Germinal center (tissue), 1 donor: Measurements from ENCODE around the gene ORC3.
"Not testable (repeated sequence)": the region's sequence is repeated elsewhere in the genome, so short reads cannot be mapped to it uniquely, and the experiment has no call there.

ENCODE experiments used
- DNase-seq: peaks from one replicate; pipeline ENCODE4 v3.0.0; 2012; ENCODE audit warnings: mixed read lengths, low spot score

ORC3 gene

DNA sequence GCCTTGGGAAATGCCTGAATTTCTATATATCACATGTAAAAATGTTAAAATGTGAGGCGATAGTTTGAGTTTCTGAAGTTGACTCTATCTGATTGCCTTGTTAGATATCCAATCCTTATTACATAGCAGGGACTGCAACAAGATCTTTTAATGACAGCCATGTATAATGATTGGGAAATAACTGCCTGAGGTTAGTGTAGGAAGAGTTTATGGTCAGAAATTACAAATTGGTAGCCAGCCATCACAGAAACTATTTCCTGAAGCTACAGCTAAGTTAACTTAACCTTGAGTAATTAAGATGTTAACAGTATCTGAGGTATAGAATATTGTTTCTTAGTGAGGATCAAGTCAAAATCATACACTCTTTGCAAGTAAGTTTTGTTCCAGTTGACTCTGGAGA lies 71.1 kb downstream of the ORC3 start:
- DNase-seq: no peak

- DNase-seq: no peak
Observed at GRCh38 chr6:87661503-87661902, 71.6 kb downstream of the ORC3 start.

DNA sequence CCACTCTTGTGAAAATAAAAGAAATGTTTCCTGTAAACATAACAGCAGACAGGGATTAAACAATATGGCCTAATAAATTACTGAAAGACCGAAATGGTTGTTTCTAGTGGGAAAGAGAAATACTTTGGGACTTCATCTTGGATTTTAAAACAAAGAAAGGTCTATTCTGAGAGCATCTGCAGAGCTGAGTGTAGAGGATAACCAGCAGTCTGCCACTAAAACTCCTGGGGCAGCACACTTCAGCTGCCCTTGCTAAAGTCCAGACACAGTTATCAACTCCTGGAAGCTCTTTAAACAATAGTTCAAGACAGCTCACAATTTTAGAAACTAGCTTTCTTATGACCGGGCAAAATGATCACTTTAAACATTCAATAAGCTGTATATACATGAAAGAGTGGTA lies 73.5 kb downstream of the ORC3 start:
- no peak for DNase-seq

GRCh38 chr6:87664921-87665485 lies 75.1 kb downstream of the ORC3 start:
- DNase-seq: no peak

GRCh38 chr6:87667032-87667431 lies 77.1 kb downstream of the ORC3 start:
- DNase-seq: no peak

GRCh38 chr6:87668013-87668412 lies 78.1 kb downstream of the ORC3 start:
- no peak for DNase-seq

- no peak for DNase-seq
Observed at GRCh38 chr6:87669051-87669450, 79.1 kb downstream of the ORC3 start.

DNA sequence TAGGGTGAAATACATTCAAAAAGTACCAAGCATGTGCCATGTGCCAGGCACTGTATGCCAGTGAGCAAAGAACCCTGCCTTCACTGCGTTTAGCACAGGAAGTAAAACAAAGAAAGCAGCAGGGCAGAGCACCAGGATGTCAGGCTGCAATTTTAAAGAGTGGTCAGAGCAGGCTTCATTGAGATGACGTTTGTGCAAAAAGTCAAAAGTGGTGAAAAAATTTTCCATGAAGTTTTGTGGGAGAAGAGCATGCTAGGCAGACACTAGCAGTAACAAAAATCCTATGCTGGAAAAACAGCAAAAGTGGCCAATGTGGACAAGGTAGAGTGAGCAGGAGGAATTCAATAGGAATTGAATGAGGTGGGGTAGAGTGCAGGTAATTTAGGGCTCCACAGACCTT lies 80.8 kb downstream of the ORC3 start:
- DNase-seq: no peak

GRCh38 chr6:87671555-87672029 lies 81.7 kb downstream of the ORC3 start:
- no peak for DNase-seq

DNA sequence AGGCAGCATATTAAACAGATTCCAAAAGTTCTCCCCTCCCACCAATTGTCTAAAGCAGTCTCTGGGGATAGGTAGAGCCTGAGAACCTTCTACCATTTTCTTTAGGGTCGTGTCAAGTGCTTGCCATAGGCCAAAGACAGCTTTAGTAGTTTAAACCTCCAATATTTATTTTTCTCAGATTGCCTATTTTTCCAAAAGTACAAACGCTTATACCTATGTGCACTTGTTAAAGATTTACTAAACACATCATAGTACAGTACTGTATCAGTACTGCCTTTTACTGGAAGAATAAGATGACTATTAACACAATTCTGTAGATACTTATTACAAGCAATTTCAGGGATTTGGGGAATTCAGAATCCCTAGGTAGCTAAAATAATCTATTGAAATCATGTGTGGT lies 82.7 kb downstream of the ORC3 start:
- no peak for DNase-seq

DNA sequence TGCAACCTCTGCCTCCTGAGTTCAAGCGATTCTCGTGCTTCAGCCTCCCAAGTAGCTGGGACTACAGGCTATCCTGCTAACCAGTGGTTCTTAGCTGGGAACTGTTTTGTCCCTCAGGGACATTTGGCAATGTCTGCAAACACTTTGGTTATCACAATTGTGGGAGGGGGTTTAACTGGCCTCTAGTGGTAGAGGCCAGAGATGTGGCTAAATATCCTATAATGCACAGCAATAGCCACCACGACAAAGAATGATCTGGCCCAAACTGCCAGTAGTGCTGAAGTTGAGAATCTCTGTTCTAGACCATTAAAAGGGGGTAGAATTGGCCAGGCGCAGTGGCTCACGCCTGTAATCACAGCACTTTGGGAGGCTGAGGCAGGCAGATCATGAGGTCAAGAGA lies 83.3 kb downstream of the ORC3 start:
- no peak for DNase-seq

DNA sequence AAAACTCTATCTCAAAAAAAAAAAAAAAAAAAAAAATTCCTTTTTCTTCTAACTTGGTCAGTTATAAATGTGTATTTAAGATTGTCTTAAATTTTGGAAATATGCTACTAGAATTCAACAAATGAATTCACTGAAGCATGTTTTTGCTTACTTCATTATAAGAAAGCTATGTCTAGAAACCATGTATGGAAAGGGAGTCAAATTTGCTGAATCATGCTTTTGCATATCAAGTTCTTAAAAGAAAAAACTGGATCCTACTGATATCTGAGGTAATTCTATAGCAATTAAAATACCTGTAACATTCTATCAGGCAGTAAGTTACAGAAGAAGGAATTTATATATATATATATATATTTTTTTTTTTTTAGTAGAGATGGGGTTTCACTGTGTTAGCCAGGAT lies 84.4 kb downstream of the ORC3 start:
- no peak for DNase-seq

- DNase-seq: no peak
Observed at GRCh38 chr6:87675004-87675681, 85.2 kb downstream of the ORC3 start.

- DNase-seq: no peak
Observed at GRCh38 chr6:87682310-87682709, 92.4 kb downstream of the ORC3 start.

DNA sequence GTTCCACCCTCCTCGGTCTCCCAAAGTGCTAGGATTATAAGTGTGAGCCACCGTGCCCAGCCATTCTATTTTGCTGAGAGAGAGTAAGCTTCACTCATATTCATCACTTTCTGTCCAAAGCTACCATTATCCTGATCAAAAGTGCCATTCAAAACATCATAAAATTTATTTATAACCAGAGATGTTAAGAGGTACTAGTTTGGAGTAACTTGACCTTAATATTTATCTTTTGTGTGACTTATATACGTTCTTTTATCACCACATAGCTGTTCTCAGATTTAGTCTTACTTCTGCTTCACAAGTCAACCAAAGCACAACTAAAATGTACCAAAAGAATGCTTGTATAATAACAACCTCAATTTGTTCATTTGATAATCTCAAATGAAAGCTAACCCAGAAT lies 94.0 kb downstream of the ORC3 start:
- no peak for DNase-seq

DNA sequence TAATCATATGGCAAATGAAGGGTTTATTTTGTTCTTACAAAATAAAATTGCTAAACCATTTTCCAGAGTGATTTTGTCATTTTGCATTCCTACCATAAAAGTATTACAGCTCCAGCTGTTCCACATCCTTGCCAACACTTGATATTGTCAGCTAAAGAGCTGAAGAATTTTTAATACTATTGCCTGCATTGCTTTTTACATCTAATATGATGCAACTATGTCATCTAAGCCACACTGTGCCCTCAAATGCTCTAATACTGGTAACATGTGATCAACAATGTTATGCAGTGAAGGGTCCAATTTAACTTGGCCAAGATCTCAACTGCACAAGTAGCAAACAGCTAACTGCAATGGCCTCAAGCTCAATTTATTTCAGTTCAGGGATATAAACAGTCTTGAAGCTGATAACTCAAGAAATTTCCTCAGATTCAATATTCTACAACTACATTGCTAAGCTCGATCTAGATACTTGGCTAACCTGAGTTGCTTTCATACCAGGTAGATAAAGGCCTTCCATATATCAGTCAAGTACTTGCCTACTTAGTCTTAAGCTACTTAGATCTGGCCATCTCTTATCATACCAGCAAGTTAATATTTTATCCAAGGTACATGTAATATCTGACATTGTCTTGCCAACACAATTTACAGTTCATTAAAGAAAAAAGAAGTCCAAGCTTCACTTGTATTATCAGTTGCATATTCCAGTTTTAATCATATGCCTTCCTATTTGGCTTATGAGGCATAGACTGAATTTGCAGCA lies 95.1 kb downstream of the ORC3 start:
- DNase-seq: no peak

- DNase-seq: not testable (repeated sequence)
Observed at GRCh38 chr6:87686636-87687205, 96.8 kb downstream of the ORC3 start.

DNA sequence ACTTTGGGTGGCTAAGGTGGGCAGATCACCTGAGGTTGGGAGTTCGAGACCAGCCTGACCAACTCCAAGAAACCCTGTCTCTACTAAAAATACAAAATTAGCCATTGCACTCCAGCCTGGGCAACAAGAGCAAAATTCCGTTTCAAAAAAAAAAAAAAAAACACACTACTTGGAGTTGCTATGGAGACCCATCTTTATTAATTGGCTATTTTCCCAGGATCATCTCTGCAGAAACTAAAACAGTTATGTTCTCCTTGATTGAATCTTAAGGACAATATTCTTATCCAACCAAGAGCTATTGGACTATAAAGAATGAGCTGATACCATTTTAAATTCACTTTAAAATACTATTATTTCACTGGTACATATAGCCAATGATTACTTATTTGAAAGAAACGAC lies 97.4 kb downstream of the ORC3 start:
- DNase-seq: no peak

DNA sequence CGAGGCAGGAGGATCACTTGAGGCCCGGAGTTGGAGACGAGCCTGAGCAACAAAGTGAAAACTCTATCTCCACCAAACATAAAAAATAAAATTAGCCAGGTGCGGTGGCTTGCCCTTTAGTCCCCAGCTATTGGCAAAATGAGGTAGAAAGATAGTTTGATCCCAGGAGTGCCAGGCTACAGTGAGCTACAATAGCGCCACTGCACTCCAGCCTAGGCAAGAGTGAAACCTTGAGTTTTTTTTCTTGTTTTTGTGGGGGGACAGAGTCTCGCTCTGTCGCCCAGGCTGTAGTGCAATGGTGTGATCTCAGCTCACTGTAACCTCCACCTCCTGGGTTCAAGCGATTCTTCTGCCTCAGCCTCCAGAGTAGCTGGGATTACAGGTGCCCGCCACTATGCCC lies 98.0 kb downstream of the ORC3 start:
- not testable (repeated sequence) for DNase-seq

GRCh38 chr6:87690441-87690840 lies 100.5 kb downstream of the ORC3 start:
- no peak for DNase-seq

GRCh38 chr6:87692086-87692485 lies 102.2 kb downstream of the ORC3 start:
- no peak for DNase-seq

DNA sequence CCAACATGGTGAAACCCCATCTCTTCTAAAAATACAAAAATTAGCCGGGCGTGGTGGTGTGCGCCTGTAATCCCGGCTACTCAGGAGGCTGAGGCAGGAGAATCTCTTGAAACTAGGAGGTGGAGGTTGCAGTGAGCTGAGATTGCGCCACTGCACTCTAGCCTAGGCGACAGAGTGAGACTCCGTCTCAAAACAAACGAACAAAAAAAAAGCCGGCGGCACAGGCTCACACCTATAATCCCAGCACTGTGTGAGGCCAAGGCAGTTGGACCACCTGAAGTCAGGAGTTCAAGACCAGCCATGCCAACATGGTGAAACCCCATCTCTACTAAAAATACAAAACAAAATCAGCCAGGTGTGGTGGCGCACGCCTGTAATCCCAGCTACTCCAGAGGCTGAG lies 106.9 kb downstream of the ORC3 start:
- not testable (repeated sequence) for DNase-seq
